K562 (cell line): ENCODE measurements around the gene HRH1. TPM values are rescaled to one million over a fixed set of nuclear protein-coding genes. Genes with fewer than 3 reads are reported as not detected.

ENCODE experiments used
- ATAC-seq: fragments of 200-7000 bp; cut with Tn5 transposase; 3 replicates; pipeline ENCODE4 v1.9.1; 2020; ENCODE audit warnings: moderate library complexity
- BruUV-seq: library from RNA; stranded (reverse); fragments of 400-500 nt; replicated peaks from 2 replicates; lab custom pipeline; 2021; lab: Mats Ljungman, UMichigan
- CTCF ChIA-PET: fragments of 300-600 bp; formaldehyde crosslinking; extraction: SDS; loops from one replicate; lab custom pipeline; 2021; ENCODE audit warnings: low intra/inter-chr PET ratio; lab: Yijun Ruan, JAX
- POLR2A ChIA-PET: fragments of 300-600, 350-650 bp; sonication (Branson Sonifier 250); formaldehyde crosslinking; extraction: SDS; loops from one replicate; lab custom pipeline; 2021; ENCODE audit warnings: antibody characterized with exemption, inconsistent platforms; lab: Yijun Ruan, JAX
- DNase-seq, 4 experiments: peaks; one replicate each; pipeline versions ENCODE4 v3.0.0 to v3.0.0-alpha.2; 2011 to 2018; ENCODE audit warnings: low spot score in 3 of 4, mixed read lengths in 3 of 4; ENCODE audit errors: extremely low read depth in 1 of 4
- FAIRE-seq: peaks from 2 replicates; lab custom pipeline; 2011; peaks lifted over from hg19 to GRCh38; lab: Jason Lieb, UNC
- H2AFZ ChIP-seq: 2 replicates; pipeline ENCODE4 v1.6.0; 2011; ENCODE audit warnings: low read depth, low read length, control low read depth, inconsistent platforms
- H3K27ac ChIP-seq: fragments of 200-600 bp; 3 replicates; pipeline ENCODE4 v1.8.0; 2011; ENCODE audit warnings: low read depth, mild to moderate bottlenecking, control low read depth, inconsistent platforms, low read length, moderate library complexity, mixed read lengths; ENCODE audit errors: extremely low read depth
- H3K27me3 ChIP-seq, 2 experiments: fragments of 300-600 bp in 1 of 2; 2 replicates in 1 of 2; 3 replicates in 1 of 2; pipeline versions ENCODE4 v1.6.0 to v1.8.0; 2011; ENCODE audit warnings: inconsistent platforms in 2 of 2, low read length in 2 of 2, mild to moderate bottlenecking in 1 of 2, mixed read lengths in 1 of 2, moderate library complexity in 1 of 2; ENCODE audit not compliant: control insufficient read depth in 2 of 2, insufficient read depth in 2 of 2
- H3K36me3 ChIP-seq: fragments of 300-600 bp; 3 replicates; pipeline ENCODE4 v1.8.0; 2011; ENCODE audit warnings: mild to moderate bottlenecking, low read length, inconsistent platforms; ENCODE audit not compliant: control insufficient read depth, insufficient read depth
- H3K4me1 ChIP-seq, 2 experiments: fragments of 200-600 bp in 1 of 2; replicated peaks in 1 of 2; 2 replicates in 1 of 2; 3 replicates in 1 of 2; pipeline versions ENCODE4 v1.5.1 to v1.8.0; 2011; ENCODE audit warnings: inconsistent platforms in 2 of 2, low read length in 2 of 2, mild to moderate bottlenecking in 1 of 2, mixed read lengths in 1 of 2, moderate library complexity in 1 of 2; ENCODE audit not compliant: control insufficient read depth in 2 of 2, insufficient read depth in 2 of 2
- H3K4me2 ChIP-seq: 2 replicates; pipeline ENCODE4 v1.6.1; 2011; ENCODE audit warnings: low read length, control low read depth, inconsistent platforms, mixed read lengths; ENCODE audit not compliant: insufficient read depth
- H3K4me3 ChIP-seq: fragments of 200-600 bp; sonication (generic), shearing (Covaris generic); 2 replicates; pipeline ENCODE4 v1.5.1; 2016; ENCODE audit warnings: control low read depth, inconsistent platforms
- H3K79me2 ChIP-seq: fragments of 200-600 bp; 3 replicates; pipeline ENCODE4 v1.8.0; 2011; ENCODE audit warnings: low read length, inconsistent platforms; ENCODE audit not compliant: control insufficient read depth, insufficient read depth
- H3K9ac ChIP-seq, 2 experiments: 2 replicates each; pipeline versions ENCODE4 v1.6.0 to v1.6.1; 2011; ENCODE audit warnings: low read depth in 2 of 2, low read length in 2 of 2, control low read depth in 1 of 2, inconsistent platforms in 1 of 2, mild to moderate bottlenecking in 1 of 2, mixed read lengths in 1 of 2; ENCODE audit not compliant: insufficient read depth in 1 of 2
- H3K9me1 ChIP-seq: one replicate; pipeline ENCODE4 v1.6.0; 2011; ENCODE audit warnings: inconsistent platforms, mild to moderate bottlenecking, low read length, moderate library complexity; ENCODE audit not compliant: control insufficient read depth, insufficient read depth
- H3K9me3 ChIP-seq: replicated peaks from 2 replicates; pipeline ENCODE4 v1.5.1; 2011; ENCODE audit warnings: low read depth, low read length, inconsistent platforms; ENCODE audit not compliant: control insufficient read depth, insufficient read depth
- H4K20me1 ChIP-seq: replicated peaks from 2 replicates; pipeline ENCODE4 v1.6.1; 2011; ENCODE audit warnings: low read length, inconsistent platforms, mixed read lengths; ENCODE audit not compliant: control insufficient read depth, insufficient read depth
- CHD1 ChIP-seq: fragments of 200-600 bp; sonication (generic); IDR thresholded peaks from one replicate; pipeline ENCODE4 v1.6.1; 2012; ENCODE audit warnings: mild to moderate bottlenecking, moderate library complexity, low read length, inconsistent platforms
- RBM39 ChIP-seq: fragments of 200-400 bp; formaldehyde crosslinking; optimal IDR thresholded peaks from 2 replicates; pipeline ENCODE3; 2018; ENCODE audit warnings: low read depth, low read length
- SREBF2 ChIP-seq: sonication (generic); formaldehyde crosslinking; IDR thresholded peaks from 2 replicates; pipeline ENCODE4 v1.4.0; 2020; ENCODE audit warnings: mild to moderate bottlenecking, missing genetic modification reagents
- STAG1 ChIP-seq: sonication (generic); formaldehyde crosslinking; IDR thresholded peaks from 2 replicates; pipeline ENCODE4 v1.5.0; 2020; ENCODE audit warnings: missing genetic modification reagents, borderline replicate concordance
- ZFP36 ChIP-seq: fragments of 150-350 bp; IDR thresholded peaks from 2 replicates; pipeline ENCODE4 v1.6.1; 2018; ENCODE audit warnings: low read length, low read depth; ENCODE audit not compliant: partially characterized antibody
- ZNF79 ChIP-seq: fragments of 250-450 bp; sonication (Bioruptor Pico); IDR thresholded peaks from 2 replicates; pipeline ENCODE4 v1.4.0; 2020; ENCODE audit warnings: low read depth, mild to moderate bottlenecking, moderate library complexity
- WGBS: fragments of 100-300 bp; shearing (Covaris generic); methylation state at CpG from one replicate; pipeline ENCODE4 v1.1.6; 2016; ENCODE audit warnings: low coverage, mixed read lengths; ENCODE audit not compliant: insufficient coverage; ENCODE audit errors: missing lambda C conversion rate; 5-methylcytosine and 5-hydroxymethylcytosine counted together
- in situ Hi-C: fragments of 300-500 bp; cut with MboI; formaldehyde crosslinking; loops from 4 replicates; pipeline ENCODE4 v1.15.0; 2018; ENCODE audit warnings: inconsistent platforms, mixed read lengths
- intact Hi-C: fragments of 100-400 bp; cut with micrococcal nuclease; formaldehyde crosslinking; loops from 2 replicates; pipeline ENCODE4 v1.14.2; 2022
- polyA plus RNA-seq, 8 experiments: library from polyadenylated mRNA; depleted of rRNA in 4 of 8; stranded (reverse) in 5 of 8; unstranded in 3 of 8; fragments of >200 nt; fragmentation: Nextera tagmentation in 2 of 8; fragmentation: Illumina TruSeq in 1 of 8; extraction: Ambion mirVana in 2 of 8; extraction: Trizol in 1 of 8; gene quantifications; 2 replicates each; pipeline versions ENCODE4 v1.2.1 to v1.2.3, GENCODE V29; 2011 to 2014; ENCODE audit warnings: inconsistent platforms in 1 of 8, missing spikeins in 1 of 8
- total RNA-seq, 7 experiments: library from RNA; depleted of rRNA in 6 of 7; stranded (reverse); fragments of >200 nt in 6 of 7; fragmentation: Illumina TruSeq in 2 of 7; extraction: Trizol in 2 of 7; gene quantifications; 2 replicates each; pipeline versions ENCODE4 v1.2.1 to v1.2.3, GENCODE V29; 2011 to 2021; ENCODE audit warnings: low replicate concordance in 1 of 7
- TF ChIP-seq, protein P1 (sequence below): fragments of 450-650 bp; IDR thresholded peaks from 2 replicates; pipeline ENCODE4 v1.6.1; 2018; ENCODE audit warnings: mild to moderate bottlenecking, low read depth; ENCODE audit not compliant: partially characterized antibody
- TF ChIP-seq, protein P2 (sequence below): fragments of 250-450 bp; sonication (Bioruptor Pico); IDR thresholded peaks from 2 replicates; pipeline ENCODE4 v1.5.0; 2020; ENCODE audit warnings: mild to moderate bottlenecking, borderline replicate concordance
- TF ChIP-seq, protein P3 (sequence below): fragments of 150-350 bp; IDR thresholded peaks from 2 replicates; pipeline ENCODE4 v1.6.1; 2014; ENCODE audit warnings: low read depth, mild to moderate bottlenecking, low read length, borderline replicate concordance

HRH1 gene
- total and polyA plus RNA-seq, 9 of the 15 experiments (the other 6 are each of a cell fraction or from before 2014, with no cell fraction given), result 0.03 to 0.15 (median 0.06) TPM; not detected in 1

DNA sequence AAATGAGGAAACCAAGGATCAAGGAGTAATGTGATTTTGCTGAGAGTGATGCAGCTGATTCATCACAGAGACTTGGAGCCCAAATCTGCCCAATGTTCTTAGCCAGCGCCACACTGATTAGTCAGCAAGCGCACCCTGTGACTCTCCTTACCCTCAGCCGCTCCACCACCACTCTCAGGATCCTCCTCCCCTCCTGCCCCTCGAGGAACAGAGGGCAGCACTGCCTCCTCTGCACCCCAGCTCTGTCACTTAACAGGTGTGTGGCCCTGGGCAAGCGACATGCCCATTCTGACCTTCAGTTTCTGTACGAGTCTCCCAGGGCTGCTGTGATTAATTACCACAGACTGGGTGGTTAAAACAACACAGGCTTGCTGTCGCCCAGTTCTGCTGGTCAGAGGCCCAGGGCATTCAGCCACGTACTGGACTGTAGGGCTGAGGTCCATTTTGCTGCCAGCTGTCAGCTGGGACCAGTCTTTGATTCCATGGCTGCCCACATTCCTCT is 36.1 kb upstream of the HRH1 start:
- no peaks in the 10 kb centered on the region; the same call in 1 of the 2 replicates for H4K20me1 ChIP-seq
- no peak overlapping the region for H3K4me2 ChIP-seq
- no peak overlapping the region for H2AFZ ChIP-seq
- H3K27ac ChIP-seq, result no peak overlapping the region
- WGBS, result 0% methylated on average over 8 of the region's 8 CpGs
- no peak for ATAC-seq
- no peak overlapping the region for H3K9ac ChIP-seq
- H3K79me2 ChIP-seq, result no peaks in the 10 kb centered on the region
- CTCF ChIA-PET, result no interaction called here
- intact Hi-C loops, result no loop called here
- no peaks in the 10 kb centered on the region for H3K36me3 ChIP-seq
- H3K4me3 ChIP-seq, result no peak overlapping the region
- TF ChIP-seq STAG1 (CRISPR knock-in tag) (no peak), ZFP36 (no peak), ZNF79 (CRISPR knock-in tag) (no peak), RBM39 (no peak), SREBF2 (CRISPR knock-in tag) (no peak), CHD1 (no peak)
- TF ChIP-seq, protein P1, sequence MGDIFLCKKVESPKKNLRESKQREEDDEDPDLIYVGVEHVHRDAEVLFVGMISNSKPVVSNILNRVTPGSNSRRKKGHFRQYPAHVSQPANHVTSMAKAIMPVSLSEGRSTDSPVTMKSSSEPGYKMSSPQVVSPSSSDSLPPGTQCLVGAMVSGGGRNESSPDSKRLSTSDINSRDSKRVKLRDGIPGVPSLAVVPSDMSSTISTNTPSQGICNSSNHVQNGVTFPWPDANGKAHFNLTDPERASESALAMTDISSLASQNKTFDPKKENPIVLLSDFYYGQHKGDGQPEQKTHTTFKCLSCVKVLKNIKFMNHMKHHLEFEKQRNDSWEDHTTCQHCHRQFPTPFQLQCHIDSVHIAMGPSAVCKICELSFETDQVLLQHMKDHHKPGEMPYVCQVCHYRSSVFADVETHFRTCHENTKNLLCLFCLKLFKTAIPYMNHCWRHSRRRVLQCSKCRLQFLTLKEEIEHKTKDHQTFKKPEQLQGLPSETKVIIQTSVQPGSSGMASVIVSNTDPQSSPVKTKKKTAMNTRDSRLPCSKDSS, result no peak
- TF ChIP-seq, protein P2, sequence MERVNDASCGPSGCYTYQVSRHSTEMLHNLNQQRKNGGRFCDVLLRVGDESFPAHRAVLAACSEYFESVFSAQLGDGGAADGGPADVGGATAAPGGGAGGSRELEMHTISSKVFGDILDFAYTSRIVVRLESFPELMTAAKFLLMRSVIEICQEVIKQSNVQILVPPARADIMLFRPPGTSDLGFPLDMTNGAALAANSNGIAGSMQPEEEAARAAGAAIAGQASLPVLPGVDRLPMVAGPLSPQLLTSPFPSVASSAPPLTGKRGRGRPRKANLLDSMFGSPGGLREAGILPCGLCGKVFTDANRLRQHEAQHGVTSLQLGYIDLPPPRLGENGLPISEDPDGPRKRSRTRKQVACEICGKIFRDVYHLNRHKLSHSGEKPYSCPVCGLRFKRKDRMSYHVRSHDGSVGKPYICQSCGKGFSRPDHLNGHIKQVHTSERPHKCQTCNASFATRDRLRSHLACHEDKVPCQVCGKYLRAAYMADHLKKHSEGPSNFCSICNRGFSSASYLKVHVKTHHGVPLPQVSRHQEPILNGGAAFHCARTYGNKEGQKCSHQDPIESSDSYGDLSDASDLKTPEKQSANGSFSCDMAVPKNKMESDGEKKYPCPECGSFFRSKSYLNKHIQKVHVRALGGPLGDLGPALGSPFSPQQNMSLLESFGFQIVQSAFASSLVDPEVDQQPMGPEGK (CRISPR knock-in tag), result no peak
- TF ChIP-seq, protein P3, sequence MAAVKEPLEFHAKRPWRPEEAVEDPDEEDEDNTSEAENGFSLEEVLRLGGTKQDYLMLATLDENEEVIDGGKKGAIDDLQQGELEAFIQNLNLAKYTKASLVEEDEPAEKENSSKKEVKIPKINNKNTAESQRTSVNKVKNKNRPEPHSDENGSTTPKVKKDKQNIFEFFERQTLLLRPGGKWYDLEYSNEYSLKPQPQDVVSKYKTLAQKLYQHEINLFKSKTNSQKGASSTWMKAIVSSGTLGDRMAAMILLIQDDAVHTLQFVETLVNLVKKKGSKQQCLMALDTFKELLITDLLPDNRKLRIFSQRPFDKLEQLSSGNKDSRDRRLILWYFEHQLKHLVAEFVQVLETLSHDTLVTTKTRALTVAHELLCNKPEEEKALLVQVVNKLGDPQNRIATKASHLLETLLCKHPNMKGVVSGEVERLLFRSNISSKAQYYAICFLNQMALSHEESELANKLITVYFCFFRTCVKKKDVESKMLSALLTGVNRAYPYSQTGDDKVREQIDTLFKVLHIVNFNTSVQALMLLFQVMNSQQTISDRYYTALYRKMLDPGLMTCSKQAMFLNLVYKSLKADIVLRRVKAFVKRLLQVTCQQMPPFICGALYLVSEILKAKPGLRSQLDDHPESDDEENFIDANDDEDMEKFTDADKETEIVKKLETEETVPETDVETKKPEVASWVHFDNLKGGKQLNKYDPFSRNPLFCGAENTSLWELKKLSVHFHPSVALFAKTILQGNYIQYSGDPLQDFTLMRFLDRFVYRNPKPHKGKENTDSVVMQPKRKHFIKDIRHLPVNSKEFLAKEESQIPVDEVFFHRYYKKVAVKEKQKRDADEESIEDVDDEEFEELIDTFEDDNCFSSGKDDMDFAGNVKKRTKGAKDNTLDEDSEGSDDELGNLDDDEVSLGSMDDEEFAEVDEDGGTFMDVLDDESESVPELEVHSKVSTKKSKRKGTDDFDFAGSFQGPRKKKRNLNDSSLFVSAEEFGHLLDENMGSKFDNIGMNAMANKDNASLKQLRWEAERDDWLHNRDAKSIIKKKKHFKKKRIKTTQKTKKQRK, result no peak
- BruUV-seq, result no TSS peak
- H3K9me3 ChIP-seq, result no peaks in the 10 kb centered on the region
- POLR2A ChIA-PET, result no interaction called here
- in situ Hi-C loops, result no loop called here
- H3K9me1 ChIP-seq, result no peaks in the 10 kb centered on the region
- no peak for DNase-seq
- FAIRE-seq, result no peak
- peaks cover 0 to 21% of the 10 kb centered on the region in 2 experiments; a peak in 3 of 5 replicates for H3K27me3 ChIP-seq
- no peaks in the 10 kb centered on the region for H3K4me1 ChIP-seq
